Suprapubic skin (tissue), 3 donors: ENCODE results near the gene CCDC159.

Experiments used
- EP300 ChIP-seq: sonication (generic); formaldehyde crosslinking; IDR thresholded peaks from one replicate; pipeline ENCODE4 v1.6.1; 2017; ENCODE audit warnings: antibody characterized with exemption
- TF ChIP-seq, protein P1 (sequence below), 2 donors: fragments of 200-600 bp in 1 of 2; fragments of 450-650 bp in 1 of 2; sonication (generic) in 1 of 2; IDR thresholded peaks; one replicate each; pipeline ENCODE4 v1.5.1; 2016 to 2019; ENCODE audit warnings: antibody characterized with exemption in 2 of 2, mild to moderate bottlenecking in 1 of 2, moderate library complexity in 1 of 2

DNA sequence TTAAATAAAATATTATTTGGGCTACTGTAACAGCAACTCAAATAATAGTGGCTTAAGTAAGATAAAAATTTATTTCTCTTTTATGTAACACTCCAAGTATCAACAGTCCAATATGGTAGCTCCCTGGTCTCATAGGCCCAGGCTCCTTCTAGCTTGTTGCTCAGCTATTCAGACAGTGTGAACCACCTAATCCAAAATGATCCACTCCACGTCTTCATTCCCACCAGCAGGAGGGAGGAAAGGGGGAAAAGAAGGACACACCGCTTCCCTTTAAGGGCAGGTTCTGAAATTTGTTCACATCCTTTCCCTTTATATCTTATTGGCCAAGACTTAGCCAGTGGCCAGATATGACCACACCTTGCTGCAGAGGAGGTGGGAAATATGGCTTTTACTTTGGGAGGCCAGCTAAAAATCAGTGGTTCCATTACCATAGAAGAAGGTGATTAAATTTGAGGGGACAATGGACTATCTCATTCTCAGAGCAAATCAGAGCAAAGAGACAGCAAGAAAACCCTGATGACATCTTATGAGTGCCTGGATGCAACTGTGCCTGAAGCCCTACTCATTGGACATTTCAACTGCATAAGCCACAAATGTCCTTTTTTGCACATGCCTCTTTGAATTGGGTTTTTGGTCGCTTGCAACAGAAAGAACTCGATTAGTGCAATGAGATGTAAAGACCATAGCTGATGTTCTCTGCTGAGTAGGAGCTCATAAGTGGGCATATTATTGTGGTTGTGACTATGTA is 44.8 kb downstream of the CCDC159 start:
- TF ChIP-seq, protein P1, sequence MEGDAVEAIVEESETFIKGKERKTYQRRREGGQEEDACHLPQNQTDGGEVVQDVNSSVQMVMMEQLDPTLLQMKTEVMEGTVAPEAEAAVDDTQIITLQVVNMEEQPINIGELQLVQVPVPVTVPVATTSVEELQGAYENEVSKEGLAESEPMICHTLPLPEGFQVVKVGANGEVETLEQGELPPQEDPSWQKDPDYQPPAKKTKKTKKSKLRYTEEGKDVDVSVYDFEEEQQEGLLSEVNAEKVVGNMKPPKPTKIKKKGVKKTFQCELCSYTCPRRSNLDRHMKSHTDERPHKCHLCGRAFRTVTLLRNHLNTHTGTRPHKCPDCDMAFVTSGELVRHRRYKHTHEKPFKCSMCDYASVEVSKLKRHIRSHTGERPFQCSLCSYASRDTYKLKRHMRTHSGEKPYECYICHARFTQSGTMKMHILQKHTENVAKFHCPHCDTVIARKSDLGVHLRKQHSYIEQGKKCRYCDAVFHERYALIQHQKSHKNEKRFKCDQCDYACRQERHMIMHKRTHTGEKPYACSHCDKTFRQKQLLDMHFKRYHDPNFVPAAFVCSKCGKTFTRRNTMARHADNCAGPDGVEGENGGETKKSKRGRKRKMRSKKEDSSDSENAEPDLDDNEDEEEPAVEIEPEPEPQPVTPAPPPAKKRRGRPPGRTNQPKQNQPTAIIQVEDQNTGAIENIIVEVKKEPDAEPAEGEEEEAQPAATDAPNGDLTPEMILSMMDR (IDR thresholded peaks at IDR 0.05): no peak
- TF ChIP-seq EP300: no peak
